Measurements from ENCODE around the gene GJD4. TPM values are rescaled to one million over a fixed set of nuclear protein-coding genes. Genes with fewer than 3 reads are reported as not detected.

Gene GJD4
- polyA plus RNA-seq, 2 of the 4 experiments (the other 2 are of a cell fraction): not detected

Other genes starting within 250 kb of the GJD4 start
- 4.4 and 4.9 TPM in 2 replicates for gene FZD8, start 37.0 kb downstream of the GJD4 start, polyA plus RNA-seq (2011; rRNA removed)
- 9.3 to 13.4 TPM (median 13.1 TPM) in 3 replicates for gene FZD8, start 37.0 kb downstream of the GJD4 start, polyA plus RNA-seq (2017; fragmentation: RNase III; extraction: RNeasy Plus Mini Kit Qiagen cat#74134 plus additional on column Dnase treatment)